GM18498 (cell line): Measurements from ENCODE around the gene ARFRP1.
A peak's percentile ranks its signal among the peaks of the same experiment; 100 is the strongest.

Experiments used
- ATAC-seq: cut with Tn5 transposase; IDR thresholded peaks from one replicate; pipeline ENCODE4 v1.9.1; 2021; ENCODE audit warnings: mild to moderate bottlenecking, moderate library complexity; ENCODE audit not compliant: unreplicated experiment

Gene ARFRP1, protein sequence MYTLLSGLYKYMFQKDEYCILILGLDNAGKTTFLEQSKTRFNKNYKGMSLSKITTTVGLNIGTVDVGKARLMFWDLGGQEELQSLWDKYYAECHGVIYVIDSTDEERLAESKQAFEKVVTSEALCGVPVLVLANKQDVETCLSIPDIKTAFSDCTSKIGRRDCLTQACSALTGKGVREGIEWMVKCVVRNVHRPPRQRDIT

DNA sequence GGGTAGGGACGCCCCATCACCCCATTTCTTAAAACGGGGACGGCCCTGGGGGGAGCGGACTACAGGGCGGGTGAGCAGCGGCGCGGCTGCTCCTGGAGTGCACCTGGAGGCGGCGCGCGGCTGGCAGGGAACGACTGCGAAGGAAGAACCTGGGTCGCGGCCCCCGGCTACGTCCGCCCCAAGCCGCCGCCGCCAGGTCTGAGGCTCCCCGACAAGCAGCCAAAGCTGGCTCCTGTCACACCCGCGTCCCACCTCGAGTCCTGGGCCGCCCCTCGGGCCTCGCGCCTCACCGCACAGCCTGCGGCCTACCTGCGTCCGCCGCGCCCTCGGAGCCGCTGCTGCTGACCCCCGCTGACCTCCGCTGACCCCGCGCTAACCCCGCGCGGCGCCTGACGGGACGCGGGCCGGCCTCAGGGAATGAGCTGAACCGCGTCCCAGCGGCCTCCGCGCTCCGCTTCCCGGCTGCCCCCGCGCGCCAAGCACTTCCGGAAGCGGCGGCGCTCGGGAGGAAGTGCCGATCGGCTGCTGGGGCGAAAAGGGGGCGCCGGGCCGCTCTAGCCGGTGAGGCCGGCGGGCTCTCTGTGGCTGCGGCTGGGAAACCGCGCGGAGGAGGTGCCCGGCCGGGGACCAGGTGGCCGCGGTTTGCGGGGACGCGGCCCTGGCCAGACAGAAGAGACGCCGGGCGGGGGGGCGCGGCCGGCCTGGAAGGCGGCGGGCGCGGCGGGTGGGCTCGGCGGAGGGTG is at the start of gene ARFRP1, which contains the start of gene ZGPAT:
ARFRP1 (minus strand) TSS at position 419 of the 743 bp plus-strand sequence. CDS start 885 bp downstream, outside the sequence.
ZGPAT (plus strand) TSS at position 482 of the 743 bp plus-strand sequence. CDS start 542 bp downstream, outside the sequence.
- ATAC-seq, result peak; percentile 74

DNA sequence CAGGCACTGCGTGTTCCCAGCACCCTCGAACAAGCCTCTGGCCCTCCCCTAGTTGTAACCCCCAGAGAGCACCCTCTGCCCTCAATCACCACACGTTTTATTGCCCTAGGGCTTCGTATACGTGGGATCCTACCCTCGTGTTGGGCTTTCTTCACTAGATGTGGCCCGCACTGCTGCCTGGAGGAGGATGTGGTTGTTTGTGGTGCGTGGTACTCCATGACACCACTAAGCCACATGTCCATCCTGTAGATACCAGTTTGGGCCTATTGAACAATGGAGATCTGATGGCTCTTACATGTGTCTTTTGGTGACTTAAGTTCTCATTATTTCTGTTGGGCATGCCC is 48.8 kb upstream of the ARFRP1 start:
- ATAC-seq, result no peak

DNA sequence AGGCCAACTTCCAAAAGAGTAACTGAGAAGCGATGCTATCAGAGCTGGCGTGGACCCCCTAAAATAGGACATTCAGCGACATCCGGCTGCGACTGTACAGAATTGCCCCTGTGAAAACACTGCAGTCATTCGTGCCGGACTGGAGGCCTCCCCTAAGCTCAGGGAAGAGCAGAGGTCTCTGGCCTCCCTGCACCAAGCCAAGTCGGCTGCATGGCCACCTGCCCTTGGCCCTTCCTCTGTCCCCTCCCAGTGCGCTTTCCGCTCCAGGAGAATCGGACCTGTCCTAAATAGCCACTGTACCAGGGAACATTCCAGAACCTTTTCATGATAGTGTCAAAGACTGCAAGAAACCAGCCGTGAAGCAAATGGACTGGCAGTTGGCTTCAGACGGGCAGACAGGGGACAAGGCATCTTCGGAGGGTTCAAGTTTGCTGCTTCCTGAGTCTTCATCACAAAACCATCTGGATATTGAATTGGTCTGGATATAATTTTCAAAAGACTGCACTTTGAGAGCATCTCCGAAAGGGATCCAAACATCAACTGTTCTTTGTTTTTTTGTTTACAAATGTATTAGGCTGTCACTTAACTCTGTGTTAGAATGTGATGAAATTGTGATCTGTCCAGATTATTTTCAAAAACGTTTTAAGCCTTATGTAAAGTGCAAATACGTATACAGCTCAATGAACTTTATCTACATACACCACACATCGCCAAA is 48.3 kb upstream of the ARFRP1 start:
- no peak for ATAC-seq

DNA sequence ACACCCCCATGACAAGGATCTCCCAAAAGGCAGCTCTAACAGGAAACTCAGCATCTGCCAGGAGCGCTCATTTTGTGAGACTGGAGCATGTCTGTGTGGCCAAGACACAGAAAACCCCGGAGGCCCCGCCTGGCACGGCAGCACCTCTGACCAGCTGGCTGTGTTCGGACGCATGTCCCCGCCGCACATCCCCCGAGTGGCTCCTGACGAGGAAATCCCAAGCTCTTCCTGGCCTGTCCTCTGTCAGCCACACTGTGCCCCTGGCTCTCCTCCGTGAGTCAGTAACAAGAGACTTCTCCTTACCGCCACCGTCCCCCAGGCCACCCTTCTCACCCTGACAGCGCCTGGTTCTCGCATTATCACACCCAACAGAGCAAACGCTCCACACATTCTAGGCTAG is 46.2 kb upstream of the ARFRP1 start:
- no peak for ATAC-seq

DNA sequence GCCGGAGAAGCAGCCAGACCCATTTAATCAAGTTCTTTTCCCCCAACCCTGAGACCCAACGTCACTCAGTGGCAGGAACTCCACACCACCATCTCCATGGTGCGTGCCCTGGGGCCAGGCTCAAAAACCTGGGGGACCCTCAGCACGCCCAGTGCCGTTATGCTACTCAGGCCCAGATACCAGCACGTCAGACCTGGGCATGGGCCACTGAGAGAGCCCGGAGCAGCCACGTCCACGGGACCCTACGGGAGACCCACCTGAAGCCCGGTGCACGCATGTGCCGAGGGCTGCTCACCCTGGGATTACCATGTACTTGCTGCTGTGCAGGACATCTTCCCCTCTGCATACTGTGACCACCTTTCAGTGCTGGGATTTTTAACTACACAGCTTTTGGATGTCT is 45.6 kb upstream of the ARFRP1 start:
- no peak for ATAC-seq

DNA sequence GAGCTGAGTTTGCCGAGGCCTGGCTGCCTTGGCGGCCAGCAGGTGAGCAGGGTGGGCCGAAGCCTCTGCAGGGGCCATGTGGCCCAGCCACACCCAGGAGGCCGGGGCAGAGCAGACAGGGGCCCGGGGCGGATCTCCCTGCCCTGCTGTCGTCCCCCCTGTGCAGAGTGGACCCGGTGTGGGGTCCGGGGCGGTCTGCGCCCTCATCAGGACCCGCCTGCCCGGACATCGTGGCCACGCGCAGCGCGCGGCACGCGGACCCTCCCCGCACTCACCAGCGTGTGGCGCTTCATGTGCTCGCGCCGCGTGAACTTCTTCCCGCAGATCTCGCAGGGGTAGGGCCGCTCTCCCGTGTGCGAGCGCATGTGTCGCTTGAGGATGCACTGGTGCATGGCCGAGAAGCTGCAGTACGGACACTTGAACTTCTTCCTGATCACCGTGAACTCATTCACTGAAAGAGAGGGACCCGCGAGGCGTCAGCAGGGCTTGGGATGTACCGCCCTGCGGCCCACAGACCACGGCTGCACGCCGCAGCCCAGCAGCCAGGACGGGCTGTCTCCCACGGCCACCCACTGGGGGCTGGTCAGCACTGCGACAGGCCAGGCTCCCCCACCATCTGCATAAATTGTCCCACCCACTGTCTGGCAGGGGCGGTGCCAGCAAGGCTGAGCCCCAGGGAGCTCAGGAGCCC is 44.8 kb upstream of the ARFRP1 start:
- ATAC-seq, result no peak

DNA sequence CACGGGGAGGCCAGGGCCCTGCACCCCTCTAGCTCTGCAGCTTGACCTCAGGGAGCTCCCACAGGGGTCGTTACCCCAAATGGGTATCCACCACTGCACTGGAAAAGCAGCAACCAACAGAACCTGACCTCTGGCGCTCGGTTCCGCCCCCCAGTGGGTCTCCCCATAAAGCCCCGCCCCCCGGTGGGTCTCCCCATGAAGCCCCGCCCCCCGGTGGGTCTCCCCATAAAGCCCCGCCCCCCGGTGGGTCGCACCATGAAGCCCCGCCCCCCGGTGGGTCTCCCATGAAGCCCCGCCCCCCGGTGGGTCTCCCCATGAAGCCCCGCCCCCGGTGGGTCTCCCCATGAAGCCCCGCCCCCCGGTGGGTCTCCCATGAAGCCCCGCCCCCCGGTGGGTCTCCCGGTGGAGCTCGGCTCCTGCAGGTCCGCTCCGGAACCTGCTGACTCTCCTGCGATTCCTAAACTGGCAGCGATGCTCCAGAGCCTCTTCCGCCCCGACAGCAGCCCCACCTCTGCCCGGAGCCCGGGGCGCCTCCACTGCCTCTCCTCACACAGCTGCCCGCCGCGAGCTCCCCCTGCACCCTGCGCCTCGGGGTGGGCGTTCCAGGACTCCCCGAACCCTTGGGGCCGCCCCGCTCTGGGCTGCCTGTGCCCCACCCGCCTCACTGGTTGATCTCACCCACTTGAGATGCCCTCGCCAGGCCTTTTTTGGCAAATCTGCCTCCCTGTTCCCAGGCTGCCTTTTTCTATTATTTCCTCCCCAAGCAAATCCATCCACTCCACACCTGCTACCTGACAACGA is 43.9 kb upstream of the ARFRP1 start:
- no peak for ATAC-seq

DNA sequence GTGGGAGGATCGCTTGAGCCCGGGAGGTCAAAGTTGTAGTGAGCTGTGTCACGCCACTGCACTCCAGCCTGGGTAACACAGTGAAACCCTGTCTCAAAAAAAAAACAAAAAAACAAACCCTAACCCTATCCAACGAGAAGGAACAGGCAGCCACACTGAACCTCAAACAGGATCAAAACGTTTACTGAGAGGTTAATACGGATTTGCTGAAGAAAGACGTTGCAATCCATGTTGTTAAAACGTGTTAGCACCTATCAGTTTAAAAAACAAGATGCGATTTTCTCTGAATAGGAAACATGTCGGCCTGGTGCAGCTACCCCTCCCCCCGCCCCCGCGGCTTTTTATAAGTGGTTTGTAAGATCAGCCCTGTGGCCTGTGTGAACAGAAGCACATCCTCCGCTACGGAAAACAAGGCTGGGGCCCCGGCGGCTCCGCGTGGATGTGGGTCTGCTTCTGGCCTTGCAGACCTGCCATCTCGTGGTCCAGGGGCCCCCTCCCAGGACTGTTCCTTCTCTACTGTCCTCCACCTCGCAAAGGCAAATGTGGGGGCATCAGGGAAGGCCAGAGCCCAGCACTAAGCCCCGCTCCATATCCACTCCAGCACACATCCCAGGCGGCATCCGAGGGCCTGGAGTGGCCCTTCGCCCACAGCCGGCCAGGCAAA is 43.2 kb upstream of the ARFRP1 start:
- ATAC-seq, result no peak

DNA sequence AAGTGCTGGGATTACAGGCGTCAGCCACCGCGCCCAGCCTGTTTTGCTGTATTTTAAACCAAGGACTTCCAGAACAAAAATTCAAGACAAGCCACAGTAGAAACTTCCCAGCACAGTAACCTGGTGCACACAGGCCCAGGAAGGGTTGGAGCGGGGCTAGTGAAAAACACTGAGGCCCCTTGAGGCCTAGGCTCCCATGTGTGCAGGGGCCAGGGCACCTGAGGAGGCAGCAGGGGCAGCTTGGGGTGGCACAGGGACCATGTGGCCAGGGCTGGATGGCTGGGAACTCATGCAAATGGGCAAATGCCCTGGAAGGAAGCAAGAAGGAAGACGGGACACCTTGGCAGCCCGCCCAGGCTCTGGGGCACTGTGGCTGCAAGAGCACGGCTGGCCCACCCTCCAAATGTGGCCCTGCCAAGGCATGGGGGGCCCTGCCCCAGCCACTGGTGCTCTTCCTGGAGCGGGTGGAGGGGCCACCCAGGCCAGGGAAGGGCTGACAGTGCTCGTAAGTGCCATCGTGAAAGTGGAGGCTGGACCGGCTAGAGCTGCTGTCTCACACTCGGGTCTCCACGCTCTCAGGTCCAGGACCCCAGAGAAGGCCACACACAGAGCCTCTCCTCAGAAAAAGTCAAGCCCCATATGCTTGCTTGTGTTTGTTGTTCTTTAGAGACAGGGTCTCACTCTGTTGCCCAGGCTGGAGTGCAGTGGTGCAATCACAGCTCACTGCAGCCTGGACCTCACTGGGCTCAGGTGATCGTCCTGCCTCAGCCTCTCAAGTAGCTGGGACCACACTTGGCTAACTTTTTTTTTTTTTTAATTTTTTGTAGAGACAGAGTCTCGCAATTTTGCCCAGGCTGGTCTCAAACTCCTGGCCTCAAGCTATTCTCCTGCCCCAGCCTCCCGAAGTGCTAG is 42.1 kb upstream of the ARFRP1 start:
- ATAC-seq, result no peak

DNA sequence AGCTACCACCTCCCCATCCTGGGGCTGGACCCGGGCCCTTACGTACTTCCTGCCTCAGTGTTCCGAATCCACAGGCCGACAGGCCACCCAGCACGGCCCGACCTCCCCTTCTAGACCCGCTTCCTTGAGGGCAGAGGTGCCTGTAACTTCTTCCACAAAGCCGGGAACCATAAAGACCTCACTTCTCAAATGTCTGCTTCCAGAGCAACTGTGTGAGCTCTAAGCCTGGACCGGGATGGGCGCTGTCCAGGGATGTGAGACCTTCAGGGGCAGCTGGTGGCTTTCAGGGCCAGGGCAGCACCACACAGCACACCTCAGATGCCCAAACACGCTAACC is 41.1 kb upstream of the ARFRP1 start:
- no peak for ATAC-seq

DNA sequence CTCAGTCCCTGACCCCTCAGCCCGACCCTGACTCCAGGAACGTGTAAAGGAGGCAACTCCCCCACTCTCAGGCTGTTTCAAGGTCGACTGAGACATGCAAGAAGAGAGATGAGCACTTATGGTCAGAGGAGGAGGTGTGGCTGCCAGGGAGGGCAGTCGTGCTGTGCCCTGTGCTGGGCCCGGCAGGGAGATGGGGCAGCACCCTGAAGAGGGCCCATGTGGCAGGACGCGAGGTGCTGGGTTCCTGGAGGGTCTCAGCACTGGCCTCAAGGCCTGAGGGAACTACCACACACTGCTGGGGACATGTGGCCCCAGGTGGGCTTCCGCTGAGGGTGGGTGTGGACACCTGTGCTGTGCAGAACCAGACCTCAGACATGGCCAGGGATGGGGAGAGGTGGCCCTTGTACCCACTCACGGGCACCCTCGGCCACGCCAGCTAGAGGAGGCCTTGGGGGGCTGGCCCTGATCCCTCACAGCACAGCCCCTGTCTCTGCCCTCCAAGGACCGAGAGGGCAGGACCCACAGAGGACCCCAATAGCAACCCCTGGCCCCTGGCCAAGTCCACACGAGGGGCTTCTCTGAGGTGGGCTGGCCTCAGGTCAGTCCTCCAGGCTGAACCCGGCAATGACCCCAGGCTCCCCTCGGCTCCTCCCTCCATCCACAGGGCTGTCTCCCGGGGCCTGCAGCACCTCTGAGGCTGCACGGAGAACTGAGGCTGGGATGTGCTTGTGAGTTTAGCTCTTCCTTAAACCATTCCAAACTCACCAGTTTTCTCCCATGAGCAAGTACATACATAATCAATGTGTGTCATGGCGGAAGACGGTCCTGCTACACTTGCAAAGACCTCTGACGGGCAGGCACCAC is 40.5 kb upstream of the ARFRP1 start:
- no peak for ATAC-seq

DNA sequence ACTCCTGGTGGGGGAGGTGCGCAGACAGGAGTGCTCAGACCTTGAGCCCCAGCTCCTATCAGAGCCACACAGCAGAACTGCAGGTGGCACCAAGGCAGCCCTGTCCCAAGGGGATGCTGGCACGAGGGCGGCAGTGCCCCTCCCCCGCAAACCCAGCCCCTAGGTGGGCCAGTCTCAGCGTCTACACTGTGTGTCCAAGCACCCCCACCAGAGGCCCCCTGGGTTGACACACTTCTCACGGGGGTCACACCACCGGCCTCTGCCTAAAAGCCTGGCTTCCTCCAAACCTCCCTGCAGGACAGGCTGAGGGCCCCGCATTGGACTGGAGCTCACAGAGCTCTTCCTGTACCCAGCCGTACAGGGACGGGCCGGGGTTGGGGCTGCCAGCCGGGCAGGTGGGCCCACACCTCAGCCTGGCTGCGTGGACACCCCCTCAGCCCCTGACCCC is 39.9 kb upstream of the ARFRP1 start:
- ATAC-seq, result no peak

DNA sequence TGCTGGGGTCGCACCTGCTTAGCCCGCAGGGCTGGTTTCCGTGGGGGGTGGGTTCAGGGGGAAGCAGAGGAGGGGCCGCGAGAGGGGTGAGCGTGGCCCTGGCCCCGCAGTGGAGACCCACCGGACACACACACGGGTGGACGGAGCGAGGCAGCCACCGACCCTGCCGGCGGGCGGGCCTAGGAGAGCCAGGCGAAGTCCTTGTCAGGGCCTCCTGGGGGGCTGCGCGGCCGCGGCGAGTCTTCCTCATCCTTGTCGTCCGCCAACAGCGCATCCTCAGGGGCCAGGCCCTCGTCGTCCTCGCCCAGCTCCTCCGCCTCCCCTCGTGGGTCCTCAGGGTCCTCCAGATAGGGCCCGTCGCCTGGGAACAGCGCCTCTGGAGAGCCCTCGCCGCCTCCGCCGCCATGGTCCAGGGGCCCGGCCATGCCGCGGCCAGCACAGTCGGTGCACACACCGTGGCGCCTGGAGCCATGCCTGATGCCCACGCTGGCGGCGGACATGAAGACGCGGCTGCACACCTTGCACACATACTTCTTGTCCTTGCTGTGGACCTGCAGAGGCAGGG is 39.1 kb upstream of the ARFRP1 start:
- no peak for ATAC-seq

DNA sequence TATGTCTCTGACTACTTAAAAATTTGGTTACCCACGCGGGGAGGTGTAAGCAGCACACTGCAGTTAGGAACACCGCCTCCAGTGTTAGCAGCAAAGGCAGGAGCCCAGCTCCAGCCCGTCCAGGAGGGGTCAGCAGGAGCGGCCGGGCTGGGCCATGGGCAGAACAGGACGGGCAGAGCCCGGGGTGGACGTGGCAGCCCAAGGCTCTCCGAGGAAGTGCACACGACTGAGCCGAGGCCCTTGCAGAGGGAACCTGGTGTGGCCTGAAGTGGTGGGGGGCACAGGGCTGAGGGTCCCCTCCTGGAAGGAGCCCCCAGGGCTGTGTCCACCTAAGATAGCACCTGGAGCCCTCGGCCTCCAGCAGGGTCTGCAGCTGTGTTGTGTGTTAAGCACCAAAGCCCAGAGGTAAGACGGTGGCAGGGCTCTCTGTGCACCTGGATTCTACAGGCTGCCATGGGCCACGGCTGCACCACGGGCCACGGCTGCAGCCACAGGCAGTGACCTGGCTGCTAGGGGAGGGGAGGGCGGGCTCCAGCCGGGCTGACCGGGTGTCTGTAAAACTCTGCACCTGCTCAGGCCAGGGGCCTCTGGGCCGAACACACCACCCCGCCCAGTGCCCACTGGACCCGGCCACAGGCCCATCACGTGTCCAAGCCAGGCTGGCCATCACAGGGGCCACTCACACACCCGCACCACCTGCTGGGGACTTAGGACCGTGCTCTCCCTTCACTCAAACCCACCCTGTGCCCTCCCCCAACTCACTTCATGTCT is 38.4 kb upstream of the ARFRP1 start:
- ATAC-seq, result no peak

DNA sequence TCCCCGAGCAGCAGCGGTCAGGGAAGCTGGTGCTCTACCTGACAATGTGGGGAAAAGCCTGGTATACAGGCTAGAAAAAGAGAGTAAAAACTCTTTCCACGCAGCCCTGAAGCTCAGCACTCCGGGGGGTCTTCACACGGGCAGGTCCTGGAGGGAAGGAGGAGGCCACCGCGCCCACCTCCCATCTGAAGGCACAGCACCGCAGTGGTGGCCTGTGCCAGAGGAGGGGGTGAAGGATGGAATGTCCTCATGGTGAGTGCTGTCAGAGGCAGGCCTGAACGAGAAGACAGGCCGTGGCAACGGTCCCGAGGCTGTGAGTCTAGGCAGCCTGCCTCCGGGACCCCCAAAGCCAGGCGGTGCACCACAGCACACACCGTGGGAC is 37.6 kb upstream of the ARFRP1 start:
- ATAC-seq, result no peak

DNA sequence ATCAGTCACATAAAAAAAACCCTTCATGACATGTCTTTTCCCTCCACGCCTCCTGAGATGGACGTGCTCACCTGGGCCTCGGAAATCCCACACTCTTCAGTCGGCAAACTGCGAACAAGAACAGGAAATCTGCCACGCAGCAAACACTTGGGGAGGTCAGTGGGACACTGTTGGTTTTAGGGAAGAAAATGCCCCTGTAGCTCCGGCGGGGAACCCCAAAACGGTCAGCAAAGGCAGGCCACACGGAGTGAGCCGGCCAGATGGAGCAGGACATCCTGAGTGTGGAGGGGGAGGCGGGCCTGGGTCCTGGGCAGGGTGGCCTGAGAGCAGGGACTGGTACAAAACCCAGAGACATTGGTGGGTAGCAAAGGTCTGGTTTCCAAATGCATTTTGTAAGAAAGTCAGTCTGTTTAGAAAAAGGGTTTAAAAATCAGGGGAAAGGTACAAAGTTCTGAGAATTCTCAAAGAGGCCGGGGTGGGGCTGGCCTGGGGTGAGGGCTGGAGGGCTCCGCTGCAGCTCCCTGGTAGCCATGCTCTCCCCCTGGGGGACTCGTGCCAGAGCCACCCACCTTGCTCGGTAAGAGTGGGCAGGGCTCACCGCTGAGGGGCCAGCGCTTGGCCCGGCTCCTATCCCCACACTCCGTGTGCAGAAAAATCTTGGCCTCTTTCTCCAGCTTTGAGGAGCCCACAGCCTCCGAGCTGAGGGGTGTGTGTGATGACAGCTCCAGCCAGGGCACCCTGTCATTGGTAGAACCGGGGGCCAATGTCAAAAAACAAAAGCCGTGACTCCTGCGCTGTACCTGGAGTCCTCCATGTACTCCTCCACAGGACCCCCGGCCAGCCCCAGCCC is 37.0 kb upstream of the ARFRP1 start:
- ATAC-seq, result no peak
